ENCODE results near the gene CSMD2.

CSMD2 gene

GRCh38 chr1:33710967-33711366, 454.1 kb downstream of the CSMD2 start:
- no peak for TF ChIP-seq CTCF (IDR thresholded peaks at IDR 0.05; ENCODE audit: low read depth, low read length)

GRCh38 chr1:33709783-33710718, 455.0 kb downstream of the CSMD2 start:
- no peak overlapping the region for H3K4me3 ChIP-seq (ENCODE audit: low read depth, low read length)
- TF ChIP-seq CTCF (IDR thresholded peaks at IDR 0.05; ENCODE audit: low read depth, low read length), result no peak

More at GRCh38 chr1:33710967-33711366, 454.1 kb downstream of the CSMD2 start:
- no peak overlapping the region for H3K4me3 ChIP-seq (ENCODE audit: low read depth, low read length)

- no peak overlapping the region for H3K4me3 ChIP-seq (ENCODE audit: low read depth, low read length)
- no peak for TF ChIP-seq CTCF (IDR thresholded peaks at IDR 0.05; ENCODE audit: low read depth, low read length)
Observed at GRCh38 chr1:33709174-33709782, 455.8 kb downstream of the CSMD2 start.

DNA sequence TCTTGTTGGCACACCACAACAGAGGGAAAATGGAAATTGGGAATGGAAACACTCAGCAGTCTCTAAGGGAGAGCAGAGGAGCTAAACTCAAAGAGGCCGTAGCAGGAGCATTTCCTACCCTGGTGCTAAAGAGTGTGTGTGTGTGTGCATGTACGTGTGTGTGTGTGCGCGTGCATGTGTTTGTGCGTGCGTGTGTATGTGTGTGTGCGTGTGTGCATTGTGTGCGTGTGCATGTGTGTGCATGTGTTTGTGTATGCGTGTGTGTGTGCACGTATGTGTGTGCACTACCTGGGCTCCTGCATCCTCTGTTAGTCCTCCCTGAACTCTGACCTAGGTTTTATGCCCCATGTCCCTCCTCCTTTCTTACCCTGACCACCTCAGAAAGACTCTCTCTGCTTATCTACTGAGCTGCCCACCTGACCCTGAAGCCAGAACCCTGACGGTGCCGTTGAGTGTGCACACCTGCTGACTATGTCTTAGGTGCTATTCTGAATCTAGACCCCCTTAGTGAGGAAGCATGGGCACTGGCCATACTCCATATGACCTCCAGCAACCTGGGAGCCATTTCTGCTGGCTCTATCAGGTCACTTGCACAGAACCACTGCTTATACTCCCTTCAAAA, 458.3 kb downstream of the CSMD2 start:
- TF ChIP-seq CTCF (IDR thresholded peaks at IDR 0.05; ENCODE audit: low read depth, low read length), result no peak
- no peak overlapping the region for H3K4me3 ChIP-seq (ENCODE audit: low read depth, low read length)

DNA sequence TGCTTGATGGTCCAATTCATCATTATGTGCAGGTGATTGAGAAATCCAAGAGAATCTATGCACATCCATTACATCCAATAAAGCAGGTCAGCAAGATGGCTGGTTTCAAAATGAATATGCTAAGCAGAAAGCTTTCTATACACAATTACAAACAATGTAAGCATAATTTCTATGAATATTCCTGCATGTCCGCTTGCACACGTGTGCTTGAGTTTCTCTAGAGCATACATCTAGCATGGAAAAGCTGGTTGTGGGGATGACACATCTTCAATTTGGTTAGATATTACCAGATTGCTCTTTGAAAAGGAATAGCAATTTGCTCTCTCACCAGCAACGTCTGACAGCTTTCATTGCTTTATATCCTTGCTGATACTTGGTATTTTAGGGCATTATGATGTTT, 461.6 kb downstream of the CSMD2 start:
- no peak for TF ChIP-seq CTCF (IDR thresholded peaks at IDR 0.05; ENCODE audit: low read depth, low read length)

GRCh38 chr1:33698361-33699035, 466.5 kb downstream of the CSMD2 start:
- no peak overlapping the region for H3K4me3 ChIP-seq (ENCODE audit: low read depth, low read length)
- TF ChIP-seq CTCF (IDR thresholded peaks at IDR 0.05; ENCODE audit: low read depth, low read length), result no peak

More for the DNA sequence above, 461.6 kb downstream of the CSMD2 start:
- no peak overlapping the region for H3K4me3 ChIP-seq (ENCODE audit: low read depth, low read length)

Measured in WI38 (cell line).